ENCODE results near the gene PPP2R3A.

The PPP2R3A gene

GRCh38 chr3:136196064-136196400, 230.5 kb downstream of the PPP2R3A start, which contains the start of gene MSL2:
TSS of gene MSL2 (minus strand) at chr3:136196335. CDS start at chr3:136195113, 1,222 bp downstream.
- TF ChIP-seq REST (IDR thresholded peaks at IDR 0.05; ENCODE audit: insufficient read depth in 1 of 2, low read depth in 2 of 2, low read length in 2 of 2), result no peak
- no peak for TF ChIP-seq SIN3A (IDR thresholded peaks at IDR 0.05; ENCODE audit: borderline replicate concordance, insufficient read depth, low read length)
- TF ChIP-seq TAF1 (IDR thresholded peaks at IDR 0.05; ENCODE audit: borderline replicate concordance, insufficient read depth, low read length), result no peak; the same call in 1 of the 2 replicates
- TF ChIP-seq FOXP2 (optimal IDR thresholded peaks at IDR 0.05; ENCODE audit: borderline replicate concordance, extremely low read depth, extremely low read length, insufficient read depth), result no peak
- TF ChIP-seq POLR2AphosphoS5 (IDR thresholded peaks at IDR 0.05; ENCODE audit: low read depth, low read length), result no peak

- TF ChIP-seq REST (IDR thresholded peaks at IDR 0.05; ENCODE audit: insufficient read depth in 1 of 2, low read depth in 2 of 2, low read length in 2 of 2), result peak in 1 of 2 experiments; percentile 39; a peak in 2 of 4 replicates
- TF ChIP-seq SIN3A (IDR thresholded peaks at IDR 0.05; ENCODE audit: borderline replicate concordance, insufficient read depth, low read length), result no peak
- TF ChIP-seq TAF1 (IDR thresholded peaks at IDR 0.05; ENCODE audit: borderline replicate concordance, insufficient read depth, low read length), result peak; percentile 52; the same call in 1 of the 2 replicates
- peak; percentile 98 for TF ChIP-seq FOXP2 (optimal IDR thresholded peaks at IDR 0.05; ENCODE audit: borderline replicate concordance, extremely low read depth, extremely low read length, insufficient read depth)
- peak; percentile 73; the same call in 1 of the 2 replicates for TF ChIP-seq POLR2AphosphoS5 (IDR thresholded peaks at IDR 0.05; ENCODE audit: low read depth, low read length)
Observed at GRCh38 chr3:136196401-136197158, 231.1 kb downstream of the PPP2R3A start.

- TF ChIP-seq SIN3A (IDR thresholded peaks at IDR 0.05; ENCODE audit: borderline replicate concordance, insufficient read depth, low read length), result no peak
- no peak for TF ChIP-seq REST (IDR thresholded peaks at IDR 0.05; ENCODE audit: insufficient read depth in 1 of 2, low read depth in 2 of 2, low read length in 2 of 2)
- no peak for TF ChIP-seq POLR2AphosphoS5 (IDR thresholded peaks at IDR 0.05; ENCODE audit: low read depth, low read length)
- no peak for TF ChIP-seq TAF1 (IDR thresholded peaks at IDR 0.05; ENCODE audit: borderline replicate concordance, insufficient read depth, low read length)
- no peak for TF ChIP-seq FOXP2 (optimal IDR thresholded peaks at IDR 0.05; ENCODE audit: borderline replicate concordance, extremely low read depth, extremely low read length, insufficient read depth)
Observed at GRCh38 chr3:136197159-136197793, 231.7 kb downstream of the PPP2R3A start.
